GM19328 (cell line): ENCODE results near the gene EMC10.
A peak's percentile ranks its signal among the peaks of the same experiment; 100 is the strongest.
"Not testable (repeated sequence)": the region's sequence is repeated elsewhere in the genome, so short reads cannot be mapped to it uniquely, and the experiment has no call there.

Experiments
- ATAC-seq: cut with Tn5 transposase; IDR thresholded peaks from one replicate; pipeline ENCODE4 v1.9.1; 2021; ENCODE audit warnings: mild to moderate bottlenecking, moderate library complexity; ENCODE audit not compliant: unreplicated experiment

The EMC10 gene

DNA sequence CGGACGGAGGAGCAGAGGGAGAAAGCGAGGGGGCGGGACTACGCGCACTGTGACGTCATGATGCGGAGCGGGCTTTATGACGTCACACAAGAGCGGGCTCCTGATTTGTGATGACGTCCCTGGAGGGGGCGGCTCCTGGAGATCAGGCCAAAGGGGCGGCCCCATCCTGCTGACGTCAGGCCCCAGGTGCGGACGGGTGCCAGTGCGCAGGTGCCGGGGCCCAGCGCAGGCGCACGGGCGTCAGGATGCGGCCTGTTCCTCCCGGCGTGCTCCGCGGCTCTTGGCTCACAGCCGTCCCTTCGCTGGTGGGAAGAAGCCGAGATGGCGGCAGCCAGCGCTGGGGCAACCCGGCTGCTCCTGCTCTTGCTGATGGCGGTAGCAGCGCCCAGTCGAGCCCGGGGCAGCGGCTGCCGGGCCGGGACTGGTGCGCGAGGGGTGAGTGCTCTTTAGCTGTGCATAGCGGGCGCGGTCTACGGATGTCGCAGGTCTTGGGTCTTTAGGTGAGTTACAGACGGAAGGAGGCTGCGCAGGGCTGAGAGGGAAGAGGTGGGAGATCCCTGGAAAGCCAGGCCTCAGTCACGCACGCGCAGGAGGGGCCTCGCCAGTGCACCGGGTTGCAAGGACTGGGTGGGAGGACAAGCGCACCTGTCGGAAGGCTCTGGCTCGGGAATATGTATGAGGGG lies at the start of gene EMC10, which contains the start of gene GARIN5A:
Gene EMC10, plus strand, starts transcription at position 284 of the 683 bp plus-strand sequence. Its CDS starts 38 bp downstream, at position 322.
Gene GARIN5A, minus strand, starts transcription at position 625 of the 683 bp plus-strand sequence. Its CDS starts 460 bp downstream, at position 165.
- ATAC-seq = peak; percentile 88

DNA sequence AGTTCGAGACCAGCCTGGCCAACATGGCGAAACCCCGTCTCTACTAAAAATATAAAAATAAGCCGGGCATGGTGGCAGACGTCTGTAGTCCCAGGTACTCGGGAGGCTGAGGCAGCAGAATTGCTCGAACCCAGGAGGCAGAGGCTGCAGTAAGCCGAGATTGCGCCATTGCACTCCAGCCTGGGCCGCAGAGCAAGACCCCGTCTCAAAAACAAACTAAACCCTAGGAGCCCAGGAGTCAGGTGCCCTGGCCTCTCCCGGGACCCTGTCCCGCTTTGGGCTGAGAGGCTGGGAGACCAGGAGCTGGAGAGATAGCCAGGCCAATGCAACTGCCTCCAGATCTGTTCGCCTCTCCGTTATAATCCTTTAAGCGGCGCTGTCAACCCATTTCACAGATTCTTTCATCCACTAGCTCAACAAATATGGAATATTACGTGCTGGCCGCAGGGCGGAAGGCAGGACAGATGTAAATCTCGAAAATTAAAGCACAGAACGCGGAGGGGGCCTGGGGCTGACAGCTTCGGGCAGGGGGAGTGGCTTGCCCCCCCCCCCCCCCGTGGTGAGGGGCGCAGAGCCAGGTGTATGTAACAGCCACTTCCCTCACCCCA lies 48.9 kb upstream of the EMC10 start:
- ATAC-seq = no peak

GRCh38 chr19:50427997-50428425 lies 48.3 kb upstream of the EMC10 start:
- ATAC-seq = no peak

DNA sequence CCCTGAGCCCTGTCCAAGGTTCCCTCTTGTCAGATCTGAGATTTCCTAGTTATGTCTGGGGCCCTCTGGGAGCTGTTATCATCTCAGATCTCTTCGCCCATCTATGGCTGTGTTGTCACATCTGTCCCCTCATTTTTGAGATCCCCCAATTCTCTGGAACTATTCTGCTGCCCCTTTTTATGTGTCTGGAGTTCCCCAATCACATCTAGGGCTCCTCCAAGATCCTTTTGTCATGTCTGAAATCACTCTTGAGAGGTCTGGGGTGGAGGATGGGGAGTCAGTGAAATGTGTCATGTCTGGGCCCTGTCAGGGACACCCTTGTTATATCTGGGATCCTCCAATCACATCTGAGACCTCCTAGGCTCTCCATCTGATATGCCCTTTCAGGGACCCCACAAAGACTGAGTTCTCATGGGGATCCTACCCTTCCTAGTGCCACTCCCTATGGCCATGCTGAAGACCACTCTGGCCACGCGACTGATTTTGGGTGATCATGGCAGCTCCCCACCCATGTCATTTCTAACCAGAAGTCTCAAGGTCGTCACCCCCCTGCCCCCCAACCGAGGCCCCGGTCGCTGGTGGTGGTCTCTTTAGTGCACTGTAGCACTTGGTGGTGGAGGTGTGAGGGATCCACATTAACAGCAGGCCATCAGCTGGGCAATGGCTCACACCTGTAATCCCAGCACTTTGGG lies 47.4 kb upstream of the EMC10 start:
- ATAC-seq = no peak

DNA sequence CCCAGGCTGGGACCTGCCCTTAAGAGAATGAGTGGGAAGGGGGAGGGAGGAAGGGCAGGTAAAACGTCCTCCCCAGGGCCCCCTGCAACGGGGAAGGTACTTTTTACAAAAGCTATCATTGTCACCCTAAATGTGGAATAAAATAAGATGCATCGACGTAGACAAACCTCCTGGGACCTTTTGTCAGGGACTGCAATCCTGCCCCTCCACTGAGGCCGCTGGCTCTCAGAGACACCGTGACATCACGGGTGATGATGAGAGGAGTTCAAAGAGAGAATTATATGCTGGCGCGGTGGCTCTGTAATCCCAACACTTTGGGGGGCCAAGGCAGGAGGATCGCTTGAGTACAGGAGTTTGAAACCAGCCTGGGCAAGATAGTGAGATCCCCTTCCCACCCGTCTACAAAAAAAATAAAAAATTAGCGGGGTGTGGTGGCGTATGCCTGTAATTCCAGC lies 45.4 kb upstream of the EMC10 start:
- ATAC-seq = no peak

GRCh38 chr19:50431343-50432220 lies 44.7 kb upstream of the EMC10 start:
- ATAC-seq = peak; percentile 59

GRCh38 chr19:50432221-50433028 lies 43.9 kb upstream of the EMC10 start, which contains the start of gene MYBPC2:
MYBPC2 (plus strand) TSS chr19:50432892; CDS start chr19:50432954, 62 bp downstream.
- ATAC-seq = no peak

GRCh38 chr19:50433201-50434180 lies 42.8 kb upstream of the EMC10 start:
- no peak for ATAC-seq

GRCh38 chr19:50434525-50434924 lies 41.8 kb upstream of the EMC10 start:
- ATAC-seq = no peak

GRCh38 chr19:50435221-50435620 lies 41.1 kb upstream of the EMC10 start:
- ATAC-seq = no peak

- no peak for ATAC-seq
Measured at GRCh38 chr19:50435627-50436026, 40.7 kb upstream of the EMC10 start.

- no peak for ATAC-seq
Measured at GRCh38 chr19:50437862-50438449, 38.4 kb upstream of the EMC10 start.

DNA sequence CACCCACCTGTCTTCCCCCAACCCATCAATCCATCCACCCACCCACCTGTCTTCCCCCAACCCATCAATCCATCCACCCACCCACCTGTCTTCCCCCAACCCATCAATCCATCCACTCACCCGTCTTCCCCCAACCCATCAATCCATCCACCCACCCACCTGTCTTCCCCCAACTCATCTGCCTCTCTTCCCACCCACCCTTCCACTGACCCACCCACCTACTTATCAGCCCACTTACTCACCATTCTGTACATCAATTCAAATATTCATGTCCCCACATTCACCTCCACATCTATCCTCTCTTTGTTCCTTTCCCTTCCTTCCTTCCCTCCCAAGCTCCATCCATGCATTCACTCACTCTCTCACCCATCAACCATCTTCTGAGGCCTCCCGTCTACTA lies 37.2 kb upstream of the EMC10 start:
- not testable (repeated sequence) for ATAC-seq

DNA sequence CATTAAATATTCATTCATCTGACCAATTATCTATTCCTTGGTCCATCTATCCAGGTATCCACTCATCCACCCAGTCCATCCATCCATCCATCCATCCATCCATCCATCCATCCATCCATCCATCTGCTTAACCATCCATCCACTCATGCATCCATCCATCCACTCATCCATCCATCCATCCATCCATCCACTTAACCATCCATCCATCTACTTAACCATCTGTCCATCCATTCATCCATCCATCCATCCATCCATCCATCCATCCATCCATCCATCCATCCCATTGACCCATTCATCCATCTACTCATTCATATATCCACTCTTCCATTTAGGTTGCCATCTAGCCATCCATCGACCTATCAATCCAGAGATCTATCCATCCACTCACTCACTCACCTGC lies 32.2 kb upstream of the EMC10 start:
- ATAC-seq = no peak

- no peak for ATAC-seq
Measured at GRCh38 chr19:50447053-50447452, 29.3 kb upstream of the EMC10 start.

DNA sequence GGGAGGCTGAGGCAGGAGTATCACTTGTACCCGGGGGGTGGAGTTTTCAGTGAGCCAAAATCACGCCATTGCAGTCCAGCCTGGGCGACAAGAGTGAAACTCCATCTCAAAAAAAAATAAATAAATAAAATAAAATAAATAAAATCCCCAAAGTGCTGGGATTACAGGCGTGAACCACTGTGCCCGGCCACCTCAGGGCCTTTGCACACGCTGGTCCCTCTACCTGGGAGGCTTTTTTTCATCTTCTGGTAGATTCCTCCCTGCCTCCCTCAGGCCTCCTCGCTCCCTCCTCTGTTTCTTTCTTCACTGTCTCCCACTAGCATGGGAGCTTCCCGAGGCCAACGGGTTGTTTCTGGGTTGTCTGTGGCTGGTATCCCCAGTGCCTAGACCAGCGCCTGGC lies 28.6 kb upstream of the EMC10 start:
- ATAC-seq = no peak

DNA sequence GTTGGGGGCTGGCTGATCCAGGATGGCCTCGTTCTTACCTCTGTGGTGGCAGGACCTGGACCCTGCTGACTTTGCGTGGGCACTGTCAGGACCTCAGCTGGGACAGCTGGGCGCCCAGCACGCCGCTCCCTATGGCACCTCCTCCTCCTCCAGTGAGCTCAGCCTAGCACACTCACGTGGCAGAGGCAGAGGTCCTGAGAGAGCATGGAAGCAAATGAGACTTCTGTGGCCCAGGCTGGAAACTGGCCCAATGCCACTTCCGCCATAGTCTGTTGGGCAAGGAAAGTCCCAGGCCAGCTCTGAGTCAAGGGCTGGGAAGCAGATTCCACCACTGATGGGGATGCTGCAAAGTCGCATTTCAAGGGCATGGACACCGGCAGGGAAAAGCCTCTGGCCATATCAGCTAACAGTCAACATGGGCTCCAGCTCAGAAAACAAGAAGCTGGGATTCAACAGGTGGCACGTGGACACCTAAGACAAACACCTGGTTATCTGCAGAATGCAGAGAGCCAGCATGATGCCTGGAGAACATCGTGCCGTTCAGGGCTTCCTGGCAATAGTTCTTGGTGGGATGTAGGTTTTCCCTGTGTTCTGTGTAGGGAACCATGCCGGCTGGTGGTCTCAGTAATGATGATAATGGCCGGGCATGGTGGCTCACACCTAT lies 26.9 kb upstream of the EMC10 start:
- ATAC-seq = no peak
